Psoas muscle (tissue), 8 donors: ENCODE data around the gene AFDN. TPM values are rescaled to one million over a fixed set of nuclear protein-coding genes. Genes with fewer than 3 reads are reported as not detected.

ENCODE experiments used
- ATAC-seq, 4 donors: fragments of 200-7000 bp; cut with Tn5 transposase; one replicate each; pipeline ENCODE4 v1.9.1; 2020; ENCODE audit warnings: moderate library complexity in 3 of 4, mild to moderate bottlenecking in 2 of 4
- DNase-seq, 2 donors: peaks; one replicate each; pipeline ENCODE4 v3.0.0-alpha.2; 2020
- H3K27ac ChIP-seq: fragments of 200-600 bp; one replicate; pipeline ENCODE4 v1.8.0; 2022
- H3K27me3 ChIP-seq, 3 donors: fragments of 200-600 bp in 1 of 3; one replicate each; pipeline versions ENCODE4 v1.6.1 to v1.8.0; 2013 to 2022; ENCODE audit warnings: low read length in 2 of 3, mild to moderate bottlenecking in 2 of 3, moderate library complexity in 1 of 3; ENCODE audit not compliant: insufficient read depth in 3 of 3
- H3K36me3 ChIP-seq, 2 donors: fragments of 200-600 bp in 1 of 2; one replicate each; pipeline versions ENCODE4 v1.6.1 to v1.8.0; 2013 to 2022; ENCODE audit warnings: low read depth in 1 of 2, mild to moderate bottlenecking in 1 of 2, moderate library complexity in 1 of 2; ENCODE audit not compliant: insufficient read depth in 1 of 2
- H3K4me1 ChIP-seq: fragments of 200-600 bp; one replicate; pipeline ENCODE4 v1.8.0; 2022
- H3K4me3 ChIP-seq: fragments of 200-600 bp; one replicate; pipeline ENCODE4 v1.8.0; 2022; ENCODE audit warnings: mild to moderate bottlenecking
- H3K9me3 ChIP-seq: fragments of 200-600 bp; one replicate; pipeline ENCODE4 v1.8.0; 2022
- CTCF ChIP-seq: fragments of 200-600 bp; IDR thresholded peaks from one replicate; pipeline ENCODE4 v1.8.0; 2022; ENCODE audit warnings: antibody characterized with exemption
- WGBS, 3 donors: extraction: QIAGEN DNeasy Blood & Tissue Kit; methylation state at CpG; one replicate each; pipeline versions ENCODE4 v1.1.6 to v1.1.7; 2013; 5-methylcytosine and 5-hydroxymethylcytosine counted together
- intact Hi-C, 2 donors: fragments of 100-400 bp; cut with DNase I; formaldehyde crosslinking; loops; one replicate each; pipeline versions ENCODE4 v1.11.0 to v1.14.2; 2022
- polyA plus RNA-seq, 3 donors: library from polyadenylated mRNA; stranded (reverse); fragments of 200-250 nt; gene quantifications; one replicate each; pipeline ENCODE4 v1.2.3, GENCODE V29; 2013
- total RNA-seq, 4 donors: library from RNA; stranded (reverse); fragmentation: NEBNext Ultra II Directional in 2 of 4; extraction: Animal tissue kit (Norgen Biotek cat#: 25700) in 2 of 4; gene quantifications; one replicate each; pipeline versions ENCODE4 v1.2.1 to v1.2.4, GENCODE V29; 2021 to 2023
- donor health status: healthy with polysubstance abuse.
- donor health status: DM: no; HTN: no; CAD: no; lungs with moderate emphysema.
- donor health status: Bipolar disorder and iron deficiency.
- donor health status: healthy.
- donor health status: DM: yes; HTN: yes; CAD: no.
- donor health status: DM: no; HTN: no; CAD: no.
- donor health status: DM: no; HTN: no; CAD: no.
- donor health status: DM: yes; HTN: yes; CAD: no.

The AFDN gene
- total and polyA plus RNA-seq, 7 donors: 12.2 to 35.6 (median 32.9) TPM

- no peak overlapping the region for H3K27ac ChIP-seq
- no peak overlapping the region for H3K4me3 ChIP-seq
- whole genome bisulfite sequencing, 3 donors: 80 to 85% (median 82%) methylated on average over 4 of the region's 4 CpGs
- ATAC-seq (no peak), DNase-seq (no peak)
- peaks cover 20% of the 10 kb centered on the region for H3K4me1 ChIP-seq
- H3K27me3 ChIP-seq: no peaks in the 10 kb centered on the region
- intact Hi-C loops: no loop called here
- no peaks in the 10 kb centered on the region for H3K9me3 ChIP-seq
- TF ChIP-seq CTCF: no peak
- no peaks in the 10 kb centered on the region for H3K36me3 ChIP-seq
Measured at GRCh38 chr6:167845856-167846255, 19.1 kb downstream of the AFDN start.

- Histone ChIP-seq H3K4me3 (no peak overlapping the region), H3K36me3 (no peaks in the 10 kb centered on the region), H3K4me1 (peaks cover 20% of the 10 kb centered on the region), H3K27me3 (no peaks in the 10 kb centered on the region), H3K9me3 (no peaks in the 10 kb centered on the region), H3K27ac (peak overlapping the region; percentile 53)
- ATAC-seq: peak; percentile 35 to 72 (median 67)
- no peak for TF ChIP-seq CTCF
- no peak for DNase-seq
- WGBS, 3 donors: 82 to 85% (median 83%) methylated on average over 6 of the region's 6 CpGs
- intact Hi-C loops: no loop called here
Measured at GRCh38 chr6:167846997-167847606, 20.4 kb downstream of the AFDN start.

GRCh38 chr6:167847936-167848335 is 21.2 kb downstream of the AFDN start:
- 29 to 68% (median 41%) methylated on average over 1 of the region's 1 CpG for WGBS, 3 donors
- no peaks in the 10 kb centered on the region for H3K9me3 ChIP-seq
- no peak overlapping the region for H3K4me3 ChIP-seq
- intact Hi-C loops: no loop called here
- no peaks in the 10 kb centered on the region for H3K36me3 ChIP-seq
- no peak for TF ChIP-seq CTCF
- H3K27me3 ChIP-seq: no peaks in the 10 kb centered on the region
- DNase-seq: no peak
- H3K4me1 ChIP-seq: peaks cover 20% of the 10 kb centered on the region
- ATAC-seq: peak; percentile 39 to 87 (median 61)
- peak overlapping the region; percentile 53 for H3K27ac ChIP-seq

GRCh38 chr6:167848783-167849182 is 22.1 kb downstream of the AFDN start:
- DNase-seq: no peak
- H3K27ac ChIP-seq: no peak overlapping the region
- no peak for ATAC-seq

More at GRCh38 chr6:167848783-167849182, 22.1 kb downstream of the AFDN start:
- H3K36me3 ChIP-seq: no peaks in the 10 kb centered on the region
- no peak for TF ChIP-seq CTCF
- no peaks in the 10 kb centered on the region for H3K9me3 ChIP-seq
- 95 to 99% (median 99%) methylated on average over 4 of the region's 4 CpGs for WGBS, 3 donors
- intact Hi-C loops: no loop called here
- H3K4me1 ChIP-seq: peaks cover 20% of the 10 kb centered on the region
- H3K4me3 ChIP-seq: no peak overlapping the region
- no peaks in the 10 kb centered on the region for H3K27me3 ChIP-seq
